ENCODE results near the gene CCDC86. TPM values are rescaled to one million over a fixed set of nuclear protein-coding genes. Genes with fewer than 3 reads are reported as not detected.

The CCDC86 gene
- total RNA-seq, 1 donor from 2014 or later = 34.2 TPM

DNA sequence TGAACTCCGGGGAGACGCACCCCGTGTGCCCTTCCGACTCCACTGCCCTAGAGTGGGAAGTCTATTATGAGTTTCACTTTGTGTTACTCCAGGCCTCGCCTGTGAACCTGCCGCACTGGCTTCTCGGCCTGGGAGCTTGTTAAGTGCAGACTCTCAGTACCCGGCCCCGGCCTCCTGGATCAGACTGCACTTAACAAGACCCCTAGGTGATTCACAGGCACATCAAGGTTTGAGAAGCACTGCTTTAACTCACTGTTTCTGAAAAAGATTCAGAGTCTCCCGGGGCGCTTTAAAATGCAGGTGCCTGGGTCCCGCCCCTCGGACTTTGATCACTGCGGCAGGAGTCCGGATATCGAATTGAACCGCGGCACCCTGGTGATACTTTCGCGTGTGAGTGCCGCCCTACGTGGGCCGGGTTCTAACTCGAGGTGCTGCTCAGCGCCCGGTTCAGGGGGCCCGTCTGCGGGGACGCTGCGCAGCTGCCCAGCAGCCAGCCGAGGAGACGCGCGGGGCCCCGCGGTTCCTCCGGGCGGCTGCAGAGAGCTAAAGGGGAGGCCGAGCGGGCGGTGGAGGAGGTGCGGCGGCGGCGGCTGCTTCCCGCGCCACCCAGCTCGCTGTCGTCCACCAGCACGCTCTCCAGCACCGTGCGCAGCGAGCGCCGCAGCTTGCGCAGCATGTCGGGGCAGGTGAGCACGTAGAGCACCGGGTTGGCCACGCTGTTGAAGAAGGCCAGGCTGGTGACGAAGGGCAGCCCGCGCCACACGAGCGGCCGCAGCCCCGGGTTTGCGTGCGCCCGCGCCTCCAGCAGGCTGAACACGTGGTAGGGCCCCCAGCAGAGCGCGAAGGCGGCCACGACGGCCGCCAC is 10.4 kb downstream of the CCDC86 start:
- intact Hi-C loops (cut with micrococcal nuclease) = no loop called here

DNA sequence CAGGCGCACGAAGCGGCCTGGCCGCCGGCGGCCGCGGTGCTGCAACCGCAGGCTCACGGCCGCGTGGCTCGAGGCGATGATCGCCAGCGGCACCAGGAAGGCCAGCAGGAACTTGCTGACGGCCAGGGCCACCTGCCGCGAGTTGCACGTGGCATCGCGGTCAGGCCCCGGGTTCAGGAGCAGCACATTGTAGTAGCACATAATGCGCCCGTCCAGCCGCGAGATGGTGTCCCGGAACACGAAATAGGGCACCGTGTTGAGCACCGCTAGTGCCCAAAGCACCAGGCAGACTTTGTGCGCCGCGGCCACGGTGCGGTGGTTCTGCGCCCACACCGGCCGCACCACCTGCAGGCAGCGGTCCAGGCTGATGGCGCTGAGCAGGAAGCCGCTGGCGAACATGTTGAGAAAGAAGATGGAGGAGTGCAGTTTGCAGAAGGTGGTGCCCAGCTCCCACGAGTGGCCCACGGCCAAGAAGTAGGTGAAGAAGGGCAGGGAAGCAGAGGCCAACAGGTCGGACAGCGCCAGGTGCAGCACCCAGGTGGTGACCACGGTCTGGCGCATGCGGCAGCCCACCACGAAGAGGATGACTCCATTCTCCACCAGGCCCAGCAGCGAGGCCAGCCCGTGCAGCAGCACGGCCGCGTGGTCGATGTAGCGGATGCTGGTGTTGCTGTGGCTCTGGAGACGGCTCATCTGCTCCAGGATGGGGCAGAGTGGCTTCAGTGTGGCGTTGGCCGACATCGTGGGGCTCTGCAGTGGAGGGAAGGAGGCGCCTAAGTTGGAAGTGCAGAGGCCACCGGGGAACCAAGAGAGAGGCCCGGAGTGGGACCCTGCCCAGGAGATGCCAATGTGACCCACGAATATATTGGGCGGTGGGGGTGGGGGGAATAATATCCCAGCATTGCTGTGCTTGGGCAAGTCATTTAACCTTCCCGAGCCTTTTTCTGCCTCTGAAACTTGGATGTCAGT is 11.4 kb downstream of the CCDC86 start:
- intact Hi-C loops (cut with micrococcal nuclease) = no loop called here

DNA sequence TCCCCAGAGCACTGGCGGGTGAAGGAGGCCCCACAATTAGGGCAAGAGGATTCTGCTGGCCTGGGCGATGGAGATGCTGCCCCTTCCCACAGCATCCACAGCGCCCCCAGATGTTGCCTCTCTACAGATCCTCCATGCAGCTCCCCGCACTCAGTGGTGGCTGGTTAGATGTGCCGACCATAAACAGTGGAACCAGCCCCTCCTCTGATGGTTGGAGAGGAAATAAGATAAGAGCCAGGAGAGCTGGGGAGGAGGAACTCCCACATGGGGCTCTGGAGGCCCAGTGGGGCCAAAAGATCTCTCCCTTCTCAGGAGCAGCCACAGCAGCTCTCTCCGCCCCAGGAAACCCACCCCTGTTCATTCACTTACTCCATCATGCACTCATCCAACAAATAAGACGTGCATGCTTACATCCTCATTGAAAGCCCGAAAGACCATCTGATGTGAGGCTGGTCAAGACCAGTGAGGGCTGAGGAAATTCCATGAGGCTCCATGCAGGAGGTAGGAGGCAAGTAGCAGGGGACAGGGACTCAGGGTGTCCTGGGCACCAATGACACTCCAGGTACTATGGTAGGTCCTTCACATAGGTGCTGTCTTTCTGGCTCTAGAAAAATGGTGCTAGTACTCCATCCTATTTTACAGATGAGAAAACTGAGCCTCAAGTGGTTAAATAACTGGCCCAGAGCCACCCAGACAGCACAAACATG is 12.4 kb downstream of the CCDC86 start:
- intact Hi-C loops (cut with micrococcal nuclease) = no loop called here

DNA sequence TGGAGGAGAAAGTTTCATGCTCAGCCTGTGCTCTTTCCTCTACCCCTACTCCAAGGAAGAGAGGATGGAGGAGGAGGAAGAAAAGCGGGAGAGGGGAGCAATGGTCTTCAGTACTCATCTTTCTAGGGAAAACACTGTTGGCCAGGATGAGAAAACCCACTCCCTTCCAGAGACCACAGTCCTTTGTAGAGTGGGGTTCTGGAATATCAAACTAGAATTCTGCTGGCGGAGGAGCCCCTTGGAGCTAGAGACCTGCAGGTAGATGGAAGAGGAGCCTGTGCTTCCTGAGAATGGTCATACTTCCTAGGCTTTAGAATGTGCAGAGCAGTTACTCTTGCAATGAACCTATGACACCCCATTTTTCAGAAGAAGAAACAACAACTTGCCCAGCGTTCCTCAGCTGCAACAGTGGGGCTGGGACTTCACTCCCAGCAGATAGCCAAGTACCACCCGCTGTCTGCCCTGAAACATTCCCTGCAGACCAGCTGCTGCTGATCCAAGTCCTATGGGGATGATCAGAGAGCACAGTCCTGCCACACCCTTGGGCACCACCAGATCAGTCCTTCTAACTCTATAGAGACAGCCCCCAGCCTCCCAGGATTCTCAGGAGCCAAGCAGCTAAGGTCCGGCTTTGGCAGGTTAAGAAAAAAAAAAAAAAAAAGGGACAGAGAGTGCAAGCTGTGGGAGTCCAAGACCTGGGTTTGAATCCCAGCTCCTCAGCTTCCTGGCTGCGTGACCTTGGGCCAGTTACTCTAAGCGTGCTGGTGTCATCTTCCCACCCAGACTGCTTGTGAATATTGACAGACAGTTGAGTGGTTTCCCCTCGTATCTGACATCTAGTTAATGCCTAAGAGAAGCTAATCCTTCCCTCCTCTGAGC is 13.2 kb downstream of the CCDC86 start:
- intact Hi-C loops (cut with micrococcal nuclease) = no loop called here

DNA sequence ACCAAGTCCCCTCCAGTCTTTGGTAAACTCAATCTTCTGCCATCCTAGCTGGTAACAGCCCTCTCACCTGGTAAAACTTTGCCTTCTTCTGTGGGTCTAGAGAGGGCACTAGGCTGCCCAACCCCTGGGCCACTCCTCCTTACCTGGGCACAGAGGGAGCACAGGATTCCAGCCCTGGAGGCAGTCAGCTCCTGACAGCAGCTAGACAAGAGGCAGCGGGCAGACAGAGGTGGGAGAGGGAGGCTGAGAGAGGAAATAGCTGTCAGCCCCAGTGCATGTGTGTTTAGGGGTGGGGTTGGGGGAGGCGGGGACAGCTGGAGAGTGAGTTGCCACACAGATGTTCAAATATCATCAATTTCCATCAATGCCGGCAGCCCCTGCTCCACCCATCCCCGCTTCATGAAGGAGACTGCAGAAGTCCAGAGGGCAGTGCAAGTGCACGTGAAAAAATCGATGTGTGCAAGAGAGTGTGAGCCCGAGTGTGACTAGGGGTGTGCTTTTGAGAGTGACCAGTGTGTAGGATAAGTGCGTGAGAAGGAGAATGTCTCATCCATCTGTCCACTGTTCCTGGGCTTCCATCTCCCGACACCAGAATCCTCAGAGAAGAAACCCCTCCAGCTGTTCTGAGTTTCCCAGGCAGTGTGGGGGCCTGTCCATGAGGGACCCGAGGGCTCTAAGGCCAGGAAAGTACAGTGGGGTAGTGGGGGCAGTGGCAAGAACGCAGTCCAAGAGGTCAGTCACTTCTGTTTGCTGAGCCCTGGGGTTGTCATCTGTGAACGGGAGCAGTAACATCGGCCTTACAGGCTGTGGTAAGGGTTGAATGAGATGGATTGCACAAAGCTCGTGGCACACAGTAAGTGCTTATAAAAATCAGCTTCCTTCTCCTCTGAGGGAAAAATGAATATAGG is 14.1 kb downstream of the CCDC86 start, which contains the start of gene PTGDR2:
Gene PTGDR2, minus strand, starts transcription at position 225 of the 908 bp plus-strand sequence. CDS start 2,228 bp downstream, outside the sequence.
- intact Hi-C loops (cut with micrococcal nuclease) = no loop called here

DNA sequence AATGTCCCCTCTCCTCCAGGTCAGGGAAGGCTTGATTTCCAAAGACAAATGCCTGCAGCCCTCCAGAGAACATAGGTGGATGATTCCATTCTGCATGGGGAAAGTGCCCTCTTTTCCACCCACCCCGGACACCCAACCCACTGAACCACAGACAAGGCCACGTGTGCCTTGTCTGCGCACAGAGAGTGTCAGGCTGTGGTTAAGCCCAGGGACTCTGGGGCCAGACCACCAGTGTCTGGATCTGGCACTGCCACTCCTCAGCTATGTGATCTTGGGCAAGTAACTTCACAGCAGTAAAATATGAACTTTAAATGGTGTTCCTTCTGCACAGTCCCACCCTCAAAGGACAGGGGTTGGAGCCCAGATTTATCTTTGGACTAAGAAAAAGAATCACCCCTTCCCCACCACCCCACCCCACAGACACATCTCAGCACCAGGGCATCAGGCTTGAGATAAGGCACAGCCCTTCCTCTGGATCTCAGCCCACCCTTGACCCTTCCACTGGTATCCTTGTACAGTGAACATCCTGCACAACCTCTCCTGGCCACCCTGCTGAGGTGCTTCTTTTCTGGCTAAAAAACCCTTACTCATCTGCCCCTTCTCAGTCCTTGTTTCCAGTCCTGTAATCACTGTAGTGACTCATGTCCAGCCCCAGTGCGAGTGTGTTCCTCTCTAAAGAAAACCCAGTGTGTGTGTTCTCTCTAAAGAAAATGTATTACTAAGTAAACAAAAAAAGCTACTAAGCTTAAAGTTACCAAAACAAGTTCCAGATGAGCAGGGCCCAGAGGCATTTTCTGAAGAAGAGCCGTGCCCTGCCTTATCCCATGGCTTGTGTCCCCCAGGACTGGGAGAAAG is 15.7 kb downstream of the CCDC86 start:
- intact Hi-C loops (cut with micrococcal nuclease) = no loop called here

DNA sequence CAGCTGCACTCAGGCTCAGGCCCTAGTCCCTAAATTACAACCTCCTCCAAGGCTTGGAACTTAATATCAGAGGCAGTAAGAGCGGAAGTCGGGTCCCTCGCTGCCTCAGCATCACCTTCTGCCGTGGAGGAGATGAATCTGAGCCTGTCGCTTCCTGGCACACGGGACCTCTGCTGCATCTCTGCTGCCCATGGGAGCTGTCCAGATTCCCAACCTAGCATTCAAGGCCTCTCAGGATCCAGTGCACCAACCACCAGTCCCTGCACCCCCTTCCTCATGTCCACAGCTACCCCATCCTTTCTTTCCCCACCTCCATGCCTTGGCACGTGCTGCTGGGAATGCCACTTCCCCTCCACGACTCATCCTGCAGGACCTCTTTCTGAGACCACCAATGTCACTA is 16.3 kb downstream of the CCDC86 start:
- intact Hi-C loops (cut with micrococcal nuclease) = no loop called here

DNA sequence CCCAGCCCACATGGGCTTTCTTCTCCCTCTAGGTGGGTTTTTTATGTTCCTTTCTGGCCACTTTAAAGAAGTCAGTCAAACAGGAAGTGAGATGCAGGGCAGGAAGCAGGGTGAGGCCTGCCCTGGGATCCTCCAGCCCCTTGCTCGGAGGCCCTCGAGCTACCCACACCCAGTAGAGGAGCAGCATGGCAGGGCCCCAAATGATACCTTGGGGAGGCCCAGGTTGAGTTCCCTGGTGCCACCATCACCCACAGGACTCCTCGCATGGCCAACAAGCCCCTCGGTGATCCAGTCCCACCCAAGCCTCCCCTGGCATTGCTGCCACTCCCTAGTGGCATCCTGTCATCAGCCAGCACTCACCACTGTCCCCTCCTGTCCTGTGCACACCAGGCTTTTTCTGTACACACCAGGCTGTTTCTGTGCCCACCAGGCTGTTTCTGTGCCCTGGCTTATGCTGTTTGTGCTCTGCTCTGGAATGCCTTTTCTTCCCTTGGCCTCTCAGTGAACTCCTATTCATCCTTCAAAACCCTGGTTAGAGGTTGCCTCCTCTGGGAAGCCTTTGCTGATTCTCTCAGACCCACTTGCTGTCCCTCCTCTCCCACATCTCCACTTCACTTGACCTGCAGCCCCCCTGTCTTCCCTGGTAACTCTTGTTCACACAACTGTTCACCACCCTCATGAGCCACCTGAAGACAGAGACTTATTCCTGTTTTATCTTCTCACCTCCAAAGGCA is 17.0 kb downstream of the CCDC86 start:
- intact Hi-C loops (cut with micrococcal nuclease) = no loop called here

DNA sequence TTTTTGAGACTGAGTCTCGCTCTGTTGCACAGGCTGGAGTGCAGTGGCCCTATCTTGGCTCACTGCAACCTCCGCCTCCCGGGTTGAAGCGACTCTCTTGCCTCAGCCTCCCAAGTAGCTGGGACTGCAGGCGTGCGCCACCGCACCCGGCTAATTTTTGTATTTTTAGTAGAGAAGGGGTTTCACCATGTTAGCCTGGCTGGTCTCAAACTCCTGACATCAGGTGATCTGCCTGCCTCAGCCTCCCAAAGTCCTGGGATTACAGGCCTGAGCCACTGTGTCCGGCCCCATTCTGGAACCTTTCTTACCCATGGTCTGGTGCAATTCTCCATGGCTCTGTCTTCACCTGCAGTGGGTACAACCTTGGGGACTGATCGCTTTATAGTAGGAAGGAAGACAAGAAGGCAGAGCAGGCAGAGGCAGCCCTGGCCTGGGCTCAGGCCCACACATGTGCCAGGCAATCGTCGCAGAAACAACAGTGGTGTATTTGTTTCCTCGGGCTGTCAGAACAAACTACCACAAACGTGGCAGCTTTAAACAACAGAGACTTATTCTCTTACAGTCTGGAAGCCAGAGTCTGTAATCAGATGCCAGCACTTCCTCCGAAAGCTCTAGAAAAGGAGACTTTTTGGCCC is 17.8 kb downstream of the CCDC86 start:
- intact Hi-C loops (cut with micrococcal nuclease) = no loop called here

DNA sequence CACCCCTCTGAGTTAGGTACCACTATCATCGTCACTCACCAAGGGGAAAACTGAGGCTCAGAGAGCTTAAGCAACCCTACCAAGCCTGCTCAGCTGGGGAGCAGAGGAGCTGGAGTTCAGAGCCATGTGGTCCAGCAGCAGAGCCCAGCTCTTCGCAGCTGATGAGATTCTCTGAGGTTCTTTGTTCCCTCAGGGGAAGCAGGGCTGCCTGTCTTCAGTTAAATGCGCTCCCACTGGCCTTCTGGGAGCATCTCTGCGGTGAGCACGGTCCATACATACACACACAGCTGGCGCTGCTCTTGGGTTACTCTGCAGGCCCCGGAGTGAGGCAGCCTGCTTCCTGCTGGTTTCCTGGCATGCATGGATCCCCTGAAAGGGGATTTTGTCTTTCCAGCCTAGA is 19.0 kb downstream of the CCDC86 start:
- intact Hi-C loops (cut with micrococcal nuclease) = no loop called here

DNA sequence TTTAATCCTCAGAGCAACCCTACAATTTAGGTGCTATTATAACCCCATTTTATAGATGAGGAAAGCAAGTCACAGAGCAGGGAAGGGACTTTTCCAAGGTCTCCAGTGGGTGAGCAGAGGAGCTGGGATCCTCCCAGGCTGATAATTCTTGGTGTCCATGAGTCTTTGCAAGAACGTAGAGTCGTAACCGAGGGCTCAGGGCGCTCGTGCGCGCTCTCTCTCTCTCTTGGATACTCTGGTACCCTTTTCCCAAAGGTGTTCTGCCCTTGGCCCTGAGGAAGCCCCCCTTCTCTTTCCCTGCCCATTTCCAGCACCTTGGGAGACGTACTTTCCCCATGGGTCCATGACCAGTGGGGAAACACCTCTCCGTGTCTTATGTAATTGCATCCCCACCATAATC is 20.3 kb downstream of the CCDC86 start:
- intact Hi-C loops (cut with micrococcal nuclease) = no loop called here

DNA sequence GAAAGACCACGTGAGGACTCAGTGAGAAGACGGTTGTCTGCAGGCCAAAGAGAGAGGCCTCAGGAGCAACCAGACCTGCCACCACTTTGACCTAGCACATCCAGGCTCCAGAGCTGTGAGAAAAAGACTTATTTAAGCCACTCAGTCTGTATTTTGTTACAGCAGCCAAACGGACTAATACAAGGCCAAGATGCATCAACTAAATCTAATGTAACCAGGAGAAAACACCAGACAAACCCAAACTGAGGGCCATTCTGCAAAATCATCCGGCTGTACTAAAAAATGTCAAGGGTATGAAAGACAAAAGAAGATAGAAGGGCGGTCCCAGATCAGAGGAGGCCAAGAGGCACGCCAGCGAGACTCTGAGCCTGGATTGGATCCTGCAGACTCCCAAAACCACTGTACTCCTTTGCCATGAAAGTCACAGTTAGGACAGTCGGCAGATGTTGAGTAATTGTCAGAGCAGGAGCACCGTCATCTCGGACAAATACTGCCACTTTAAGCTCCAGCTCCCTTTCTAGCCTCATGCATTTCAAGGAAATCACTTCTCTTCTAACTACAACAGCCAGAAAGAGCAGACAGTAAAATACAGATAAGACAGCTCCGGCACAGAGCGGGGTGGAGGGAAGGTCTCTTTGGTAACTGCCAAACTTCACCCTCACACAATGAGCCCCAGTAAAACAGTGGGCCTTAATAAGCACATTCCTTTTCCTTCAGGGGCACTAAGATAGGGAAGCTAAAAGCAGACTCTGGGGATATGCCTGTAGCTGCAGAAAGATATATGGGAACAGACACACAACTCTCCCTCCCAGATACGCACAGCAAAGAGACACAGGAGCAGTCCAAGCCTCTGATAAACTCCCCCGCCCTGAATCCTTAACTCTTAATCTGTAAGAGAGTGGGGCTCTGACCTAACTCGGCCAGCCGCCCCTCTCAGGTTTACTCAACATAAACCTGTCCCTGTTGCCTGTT is 21.9 kb downstream of the CCDC86 start:
- intact Hi-C loops (cut with micrococcal nuclease) = no loop called here

DNA sequence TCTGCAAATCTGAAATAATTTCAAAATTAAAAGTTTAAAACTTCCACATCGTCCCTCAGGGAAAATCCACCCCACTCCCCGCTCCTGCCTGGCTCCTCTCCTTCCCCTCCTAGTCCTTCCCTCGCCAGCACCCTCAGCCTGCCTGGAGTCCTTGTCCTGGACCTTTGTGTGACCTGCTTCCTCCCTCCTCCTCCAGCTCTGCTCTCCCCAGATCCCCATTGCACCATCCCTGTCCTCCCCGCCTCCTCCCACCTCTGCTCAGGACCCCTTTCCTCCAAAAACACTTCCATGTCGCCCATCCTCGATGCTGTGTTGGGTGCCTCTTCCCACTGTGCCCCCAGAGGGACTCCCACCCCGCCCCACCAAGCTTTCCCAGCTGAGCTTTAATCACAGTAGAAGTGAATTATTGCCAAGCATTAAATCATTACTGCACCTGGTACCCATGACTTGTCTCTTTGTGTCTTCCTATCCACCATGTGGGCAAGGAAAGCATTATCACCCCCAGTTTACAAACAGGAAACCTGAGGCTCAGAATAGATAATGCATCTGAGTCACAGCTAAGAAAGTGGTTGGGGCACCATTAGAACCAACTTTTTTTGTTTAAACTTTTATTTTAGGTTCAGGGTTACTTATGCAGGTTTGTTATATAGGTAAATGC is 23.1 kb downstream of the CCDC86 start:
- intact Hi-C loops (cut with micrococcal nuclease) = no loop called here

DNA sequence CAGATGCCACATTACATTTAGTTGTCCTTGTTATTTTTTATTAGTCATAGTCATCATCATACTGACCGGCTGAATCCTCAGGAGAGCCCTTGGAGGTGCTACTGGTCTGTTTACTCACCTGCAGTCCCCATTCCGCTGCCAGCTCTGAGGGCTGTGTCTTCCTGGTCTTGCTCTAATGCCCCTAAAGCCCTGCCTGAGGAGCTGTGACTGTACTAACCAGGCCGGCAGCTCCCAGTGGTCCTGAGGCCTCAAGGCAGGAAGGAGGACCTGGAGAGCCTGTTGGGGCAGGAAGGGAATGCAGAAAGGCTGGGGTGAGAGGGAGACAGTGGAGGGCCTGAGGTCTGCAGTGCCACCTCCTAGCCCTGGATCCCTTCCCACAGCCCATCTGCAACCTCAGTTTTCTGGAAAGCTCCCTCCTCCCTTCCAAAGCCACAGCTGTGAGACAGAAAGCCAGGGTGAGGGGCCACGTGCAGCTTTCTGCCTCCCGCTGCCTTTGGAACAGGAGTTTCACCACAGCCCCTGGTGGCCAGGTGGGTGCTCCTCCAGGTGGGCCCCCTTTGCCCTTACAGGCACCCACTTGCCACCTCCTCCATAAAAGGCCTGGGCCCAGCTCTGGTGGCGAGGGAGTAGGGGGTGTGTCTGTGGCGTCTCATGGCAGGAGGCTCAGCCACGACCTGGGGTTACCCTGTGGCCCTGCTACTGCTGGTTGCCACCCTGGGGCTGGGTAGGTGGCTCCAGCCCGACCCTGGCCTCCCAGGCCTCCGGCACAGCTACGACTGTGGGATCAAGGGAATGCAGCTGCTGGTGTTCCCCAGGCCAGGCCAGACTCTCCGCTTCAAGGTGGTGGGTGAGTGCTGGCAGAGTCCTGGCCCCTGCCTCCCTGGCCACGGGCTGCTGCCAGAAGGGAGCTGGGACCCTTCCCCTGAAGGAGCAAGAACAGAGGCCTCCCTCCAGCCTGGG is 25.3 kb downstream of the CCDC86 start, which contains the start of gene ZP1:
Gene ZP1, plus strand, starts transcription at position 632 of the 960 bp plus-strand sequence. Its CDS starts 20 bp downstream, at position 652.
- intact Hi-C loops (cut with micrococcal nuclease) = no loop called here

Measured in T-helper 1 cell treated with Interleukin-12 subunit alpha and Interleukin-12 subunit beta and Interleukin-4 antibody, amounts not matched to agents 30 ng/mL and 1 ng/mL, for 36 hours (primary cell).